Stimulated activated effector memory CD8-positive, alpha-beta T cell treated with anti-CD3 and anti-CD28 coated beads, Interleukin-12 subunit alpha, Interleukin-12 subunit beta, amount 100 ng/mL, for 72 hours (primary cell): ENCODE results near the gene PRKCI.
"Not testable (repeated sequence)": the region's sequence is repeated elsewhere in the genome, so short reads cannot be mapped to it uniquely, and the experiment has no call there.

Source experiments
- ATAC-seq: fragments of 150-1000 bp; cut with Tn5 transposase; 2 replicates; pipeline ENCODE4 v1.10.0; 2021
- DNase-seq, 2 donors: peaks; one replicate each; pipeline ENCODE4 v3.0.0; 2021 to 2022; ENCODE audit warnings: low spot score in 2 of 2
- H3K27ac Mint-ChIP-seq: one replicate; pipeline ENCODE4 v1.8.0; 2022; ENCODE audit warnings: mild to moderate bottlenecking, mixed read lengths
- H3K36me3 Mint-ChIP-seq: one replicate; pipeline ENCODE4 v1.8.0; 2022; ENCODE audit warnings: mild to moderate bottlenecking, mixed read lengths
- H3K4me1 Mint-ChIP-seq: one replicate; pipeline ENCODE4 v1.8.0; 2022; ENCODE audit warnings: mixed read lengths
- H3K4me3 Mint-ChIP-seq: one replicate; pipeline ENCODE4 v1.8.0; 2022; ENCODE audit warnings: mild to moderate bottlenecking, mixed read lengths
- H3K9me3 Mint-ChIP-seq: one replicate; pipeline ENCODE4 v1.8.0; 2022; ENCODE audit warnings: mixed read lengths

Gene PRKCI

DNA sequence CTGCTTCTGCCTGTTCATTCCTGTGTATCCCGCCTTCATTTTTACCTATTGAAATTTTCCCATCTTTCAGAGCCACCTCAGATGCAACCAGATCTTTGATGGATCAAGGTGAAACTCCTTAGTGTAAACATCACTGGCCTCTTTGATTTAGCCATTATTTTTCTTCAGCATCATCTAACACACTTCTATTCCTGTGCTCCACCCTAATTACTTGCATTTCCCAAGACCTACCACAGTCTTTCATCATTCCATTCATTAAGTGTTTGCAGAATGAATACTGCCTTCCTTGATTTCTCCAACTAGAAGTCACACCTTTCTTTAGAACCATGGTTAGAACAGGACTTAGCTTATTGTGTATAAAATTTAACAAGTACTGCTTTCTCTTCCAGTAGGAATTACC is 79.8 kb downstream of the PRKCI start:
- DNase-seq: no peak
- H3K4me1 Mint-ChIP-seq: no peaks in the 10 kb centered on the region
- no peaks in the 10 kb centered on the region for H3K9me3 Mint-ChIP-seq
- H3K36me3 Mint-ChIP-seq: no peaks in the 10 kb centered on the region
- no peak overlapping the region for H3K4me3 Mint-ChIP-seq
- ATAC-seq: no peak
- H3K27ac Mint-ChIP-seq: no peak overlapping the region

DNA sequence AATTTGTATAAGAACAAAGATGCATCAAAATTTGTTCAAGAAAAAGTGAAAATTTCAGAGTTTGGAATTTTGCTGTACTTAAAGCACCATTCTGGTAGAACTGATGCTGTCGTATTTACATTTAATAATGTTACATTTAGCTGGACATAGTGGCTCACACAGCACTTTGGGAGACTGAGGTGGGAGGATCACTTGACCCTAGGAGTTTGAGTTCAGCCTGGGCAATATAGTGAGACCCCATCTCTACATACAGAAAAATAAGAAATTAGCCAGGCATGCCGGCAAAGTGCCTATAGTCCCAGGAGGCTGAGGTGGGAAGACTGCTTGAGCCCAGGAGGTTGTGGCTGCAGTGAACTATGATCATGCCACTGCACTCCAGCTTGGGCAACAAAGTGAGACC is 83.8 kb downstream of the PRKCI start:
- Mint-ChIP-seq H3K36me3 (no peaks in the 10 kb centered on the region), H3K4me1 (no peaks in the 10 kb centered on the region), H3K9me3 (no peaks in the 10 kb centered on the region), H3K27ac (no peak overlapping the region), H3K4me3 (no peak overlapping the region)
- ATAC-seq: no peak
- DNase-seq: no peak

DNA sequence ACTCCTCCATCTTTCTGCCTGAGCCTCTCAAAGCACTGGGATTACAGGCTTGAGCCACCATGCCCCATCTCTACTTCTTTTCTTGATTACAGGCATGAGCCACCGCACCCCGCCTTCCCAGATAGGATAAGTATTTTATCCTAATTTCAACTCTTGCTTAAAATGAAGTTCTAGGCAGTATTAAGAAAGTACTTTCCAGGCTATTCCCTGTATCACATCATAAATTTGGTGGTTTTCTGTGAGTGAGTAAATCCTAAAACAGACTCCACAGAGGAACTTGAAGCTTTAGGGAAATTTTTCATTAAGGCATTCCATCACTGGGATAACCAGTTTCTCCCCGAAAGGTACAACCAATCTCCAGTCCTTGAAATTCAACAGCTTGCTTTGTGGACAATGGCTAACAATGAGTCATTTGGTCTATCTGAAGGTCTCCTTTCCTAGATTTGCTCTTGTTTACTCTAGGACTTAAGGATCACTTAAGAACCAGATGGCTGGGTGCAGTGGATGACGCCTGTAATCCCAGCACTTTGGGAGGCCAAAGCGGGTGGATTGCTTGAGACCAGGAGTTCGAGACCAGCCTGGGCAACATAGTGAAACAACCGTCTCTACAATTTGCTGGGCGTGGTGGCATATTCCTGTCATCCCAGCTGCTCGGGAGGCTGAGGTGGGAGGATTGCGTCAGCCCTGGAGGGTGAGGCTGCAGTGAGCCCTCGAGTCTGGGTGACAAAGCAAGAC is 85.6 kb downstream of the PRKCI start:
- H3K9me3 Mint-ChIP-seq: no peaks in the 10 kb centered on the region
- no peak overlapping the region for H3K4me3 Mint-ChIP-seq
- H3K36me3 Mint-ChIP-seq: no peaks in the 10 kb centered on the region
- no peak overlapping the region for H3K27ac Mint-ChIP-seq
- ATAC-seq (no peak), DNase-seq (no peak)
- H3K4me1 Mint-ChIP-seq: no peaks in the 10 kb centered on the region

DNA sequence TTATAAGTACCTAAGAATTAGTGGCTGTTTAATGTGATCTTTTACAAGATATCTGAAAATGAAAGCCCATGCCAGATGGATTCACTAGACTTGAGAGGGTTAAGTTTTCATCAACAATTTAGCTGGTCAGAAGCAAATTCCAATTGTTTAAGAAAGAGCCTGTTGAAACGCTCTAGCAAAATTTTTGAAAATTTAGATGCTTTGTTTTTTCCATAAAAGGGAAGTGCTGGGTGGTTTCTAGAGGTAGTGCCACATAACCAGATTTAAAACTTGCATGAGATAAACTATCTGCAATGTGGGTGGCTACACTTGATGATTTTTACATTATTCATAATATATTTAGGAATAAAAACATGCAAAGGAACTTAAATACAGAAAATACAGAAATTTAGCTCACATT is 86.8 kb downstream of the PRKCI start:
- ATAC-seq: no peak
- H3K4me1 Mint-ChIP-seq: no peaks in the 10 kb centered on the region

DNA sequence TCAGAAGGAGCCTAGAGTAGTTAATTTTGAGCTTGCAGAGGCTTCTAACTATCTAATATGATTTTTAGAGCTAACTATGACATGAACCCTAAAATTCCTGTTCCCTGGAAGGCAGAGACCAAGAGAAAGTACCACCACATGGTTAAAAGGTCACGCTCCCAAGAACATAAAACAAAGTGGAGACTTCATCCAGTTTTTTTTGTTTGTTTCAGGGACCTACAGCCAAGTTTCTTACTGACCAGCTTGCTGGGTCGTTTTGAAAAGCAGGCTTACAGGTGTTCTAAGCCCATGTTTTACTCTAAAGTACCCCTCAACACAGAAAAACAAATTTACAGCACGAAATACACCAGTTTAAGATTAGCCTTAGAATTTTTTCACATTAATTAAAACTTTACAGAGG is 95.7 kb downstream of the PRKCI start:
- no peaks in the 10 kb centered on the region for H3K36me3 Mint-ChIP-seq
- no peak for ATAC-seq

More for the DNA sequence above, 86.8 kb downstream of the PRKCI start:
- no peak for DNase-seq
- Mint-ChIP-seq H3K36me3 (no peaks in the 10 kb centered on the region), H3K9me3 (no peaks in the 10 kb centered on the region), H3K27ac (no peak overlapping the region), H3K4me3 (no peak overlapping the region)

DNA sequence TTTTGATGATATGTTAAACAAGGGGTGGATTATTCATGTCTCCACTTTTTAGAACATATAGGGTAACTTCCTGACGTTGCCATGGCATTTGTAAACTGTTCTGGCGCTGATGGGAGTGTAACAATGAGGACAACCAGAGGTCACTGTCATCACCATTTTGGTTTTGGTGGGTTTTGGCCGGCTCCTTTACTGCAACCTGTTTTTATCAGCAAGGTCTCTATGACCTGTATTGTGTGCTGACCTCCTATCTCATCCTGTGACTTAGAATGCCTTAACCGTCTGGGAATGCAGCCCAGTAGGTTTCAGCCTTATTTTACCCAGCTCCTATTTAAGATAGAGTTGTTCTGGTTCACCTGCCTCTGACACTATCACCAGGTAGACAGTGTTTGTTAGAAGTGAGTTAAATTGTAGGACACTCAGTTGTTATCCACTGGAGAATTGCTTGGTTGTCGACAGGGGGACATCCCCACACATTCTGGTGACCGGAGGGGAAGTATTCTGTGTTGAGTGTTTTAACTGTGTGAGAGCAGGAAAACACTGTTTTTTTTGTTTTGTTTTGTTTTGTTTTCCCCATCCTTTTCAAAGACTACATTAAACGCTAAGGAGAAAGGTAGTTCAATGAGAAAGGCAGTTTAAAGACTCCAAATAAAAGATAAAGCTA is 98.4 kb downstream of the PRKCI start:
- Mint-ChIP-seq H3K27ac (no peak overlapping the region), H3K9me3 (no peaks in the 10 kb centered on the region), H3K36me3 (no peaks in the 10 kb centered on the region), H3K4me1 (no peaks in the 10 kb centered on the region), H3K4me3 (no peak overlapping the region)
- DNase-seq (no peak), ATAC-seq (no peak)

More for the DNA sequence above, 95.7 kb downstream of the PRKCI start:
- Mint-ChIP-seq H3K9me3 (no peaks in the 10 kb centered on the region), H3K4me1 (no peaks in the 10 kb centered on the region), H3K27ac (no peak overlapping the region), H3K4me3 (no peak overlapping the region)
- no peak for DNase-seq

DNA sequence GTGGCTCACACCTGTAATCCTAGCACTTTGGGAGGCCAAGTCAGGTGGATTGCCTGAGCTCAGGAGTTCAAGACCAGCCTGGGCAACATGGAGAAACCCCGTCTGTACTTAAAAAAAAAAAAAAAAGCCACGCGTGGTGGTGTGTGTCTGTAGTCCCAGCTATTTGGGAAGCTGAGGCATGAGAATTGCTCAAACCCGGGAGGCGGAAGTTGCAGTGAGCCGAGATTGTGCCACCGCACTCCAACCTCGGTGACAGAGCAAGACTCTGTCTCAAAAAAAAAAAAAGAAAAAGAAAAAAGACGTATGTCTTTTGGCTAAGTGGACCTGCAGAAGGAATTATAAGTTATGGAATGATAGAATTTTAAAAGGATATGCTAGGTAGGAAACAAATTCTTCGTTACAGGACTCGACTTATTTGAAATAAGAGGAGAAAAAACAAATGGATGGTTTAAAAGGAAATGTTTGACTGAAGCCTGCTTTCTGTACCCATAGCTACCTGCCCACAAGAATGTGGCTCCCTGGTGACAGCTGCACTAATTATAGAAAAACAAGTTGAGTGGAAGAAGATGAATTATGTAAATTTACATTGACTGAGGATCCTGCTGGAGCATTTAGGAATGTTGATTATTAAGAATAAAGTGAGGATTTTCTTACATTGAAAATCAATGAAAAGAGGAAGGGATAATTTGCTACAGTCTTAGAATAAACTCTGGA is 99.3 kb downstream of the PRKCI start:
- DNase-seq (no peak), ATAC-seq (no peak)
- no peaks in the 10 kb centered on the region for H3K9me3 Mint-ChIP-seq

DNA sequence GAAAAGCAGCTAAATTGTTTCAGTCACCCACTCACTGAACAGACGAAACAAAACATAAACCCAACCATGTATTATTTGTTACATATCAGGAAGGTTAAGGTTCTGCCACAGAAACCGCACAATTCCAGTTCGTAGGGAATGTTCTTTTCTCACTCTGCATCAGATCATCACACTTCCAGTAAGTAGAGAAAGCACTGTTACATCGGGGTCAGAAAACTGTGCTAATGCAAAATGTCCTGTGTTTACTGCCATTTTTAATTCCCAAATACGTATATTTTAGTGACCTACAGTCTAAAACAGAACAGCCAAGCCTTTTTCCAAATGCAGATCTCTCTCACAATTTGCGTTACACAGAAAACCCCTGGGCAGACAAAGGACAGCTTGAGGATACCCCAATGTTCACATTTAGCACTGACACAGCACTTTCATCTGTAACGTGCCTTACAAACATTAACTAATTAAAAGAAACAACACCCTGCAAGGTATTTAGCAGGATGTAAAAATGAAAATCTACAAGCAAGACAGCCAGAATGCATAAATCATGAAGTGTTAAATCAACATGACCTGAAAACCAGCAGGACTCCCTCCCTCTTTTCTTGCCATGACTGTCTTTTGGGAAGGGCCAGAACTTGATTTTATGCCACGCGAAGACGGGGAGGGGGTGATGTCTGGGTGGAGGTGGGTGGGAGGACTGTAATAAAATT is 100.5 kb downstream of the PRKCI start:
- Mint-ChIP-seq H3K27ac (no peak overlapping the region), H3K4me1 (peaks cover 7% of the 10 kb centered on the region), H3K9me3 (no peaks in the 10 kb centered on the region), H3K4me3 (no peak overlapping the region), H3K36me3 (no peaks in the 10 kb centered on the region)
- ATAC-seq (no peak), DNase-seq (no peak)

More for the DNA sequence above, 99.3 kb downstream of the PRKCI start:
- Mint-ChIP-seq H3K4me3 (no peak overlapping the region), H3K27ac (no peak overlapping the region), H3K4me1 (peaks cover 2% of the 10 kb centered on the region), H3K36me3 (no peaks in the 10 kb centered on the region)

DNA sequence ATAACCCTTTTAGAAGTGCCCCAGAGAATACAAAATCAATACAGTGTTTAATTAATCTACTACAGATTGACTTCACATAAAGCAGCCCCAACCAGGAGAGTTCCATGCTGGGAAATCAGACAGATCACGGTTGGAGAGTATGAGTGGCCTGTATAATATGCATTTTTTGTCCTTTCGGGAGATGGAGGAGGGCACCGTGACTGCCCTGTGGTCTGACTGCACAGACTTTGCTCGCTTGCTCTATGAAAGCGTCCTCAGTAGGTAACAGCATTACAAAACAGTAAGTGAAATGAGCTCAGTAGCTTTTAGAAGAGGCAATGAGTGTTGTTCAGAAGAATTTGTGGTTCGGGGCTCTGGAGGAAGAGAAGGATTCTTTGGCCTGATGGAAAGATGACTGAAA is 101.1 kb downstream of the PRKCI start:
- no peak for DNase-seq
- no peak overlapping the region for H3K27ac Mint-ChIP-seq
- no peak overlapping the region for H3K4me3 Mint-ChIP-seq
- H3K36me3 Mint-ChIP-seq: no peaks in the 10 kb centered on the region
- H3K4me1 Mint-ChIP-seq: peaks cover 7% of the 10 kb centered on the region
- ATAC-seq: no peak
- H3K9me3 Mint-ChIP-seq: no peaks in the 10 kb centered on the region

DNA sequence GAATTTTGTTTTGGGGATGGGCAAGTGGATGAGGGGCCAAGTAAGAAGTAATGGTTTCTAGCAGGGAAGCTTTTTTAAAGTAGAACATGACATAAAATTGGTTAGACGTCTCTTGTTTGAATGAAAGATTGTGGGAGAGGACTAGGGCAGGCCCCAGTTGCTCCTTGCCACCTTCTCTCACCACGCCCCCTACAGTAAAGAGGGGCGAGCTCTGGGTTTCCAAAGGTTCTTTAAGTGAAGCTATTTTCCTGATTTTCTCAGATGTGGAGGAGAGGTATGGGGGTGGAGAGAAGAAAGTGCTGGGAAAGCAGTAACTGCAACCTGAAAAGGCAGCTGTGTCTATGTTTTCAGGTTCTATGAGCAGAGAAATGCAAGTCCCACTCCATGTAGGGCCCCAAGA is 102.7 kb downstream of the PRKCI start:
- no peak for ATAC-seq
- Mint-ChIP-seq H3K9me3 (no peaks in the 10 kb centered on the region), H3K4me1 (peaks cover 7% of the 10 kb centered on the region), H3K27ac (no peak overlapping the region), H3K36me3 (no peaks in the 10 kb centered on the region), H3K4me3 (no peak overlapping the region)
- no peak for DNase-seq

DNA sequence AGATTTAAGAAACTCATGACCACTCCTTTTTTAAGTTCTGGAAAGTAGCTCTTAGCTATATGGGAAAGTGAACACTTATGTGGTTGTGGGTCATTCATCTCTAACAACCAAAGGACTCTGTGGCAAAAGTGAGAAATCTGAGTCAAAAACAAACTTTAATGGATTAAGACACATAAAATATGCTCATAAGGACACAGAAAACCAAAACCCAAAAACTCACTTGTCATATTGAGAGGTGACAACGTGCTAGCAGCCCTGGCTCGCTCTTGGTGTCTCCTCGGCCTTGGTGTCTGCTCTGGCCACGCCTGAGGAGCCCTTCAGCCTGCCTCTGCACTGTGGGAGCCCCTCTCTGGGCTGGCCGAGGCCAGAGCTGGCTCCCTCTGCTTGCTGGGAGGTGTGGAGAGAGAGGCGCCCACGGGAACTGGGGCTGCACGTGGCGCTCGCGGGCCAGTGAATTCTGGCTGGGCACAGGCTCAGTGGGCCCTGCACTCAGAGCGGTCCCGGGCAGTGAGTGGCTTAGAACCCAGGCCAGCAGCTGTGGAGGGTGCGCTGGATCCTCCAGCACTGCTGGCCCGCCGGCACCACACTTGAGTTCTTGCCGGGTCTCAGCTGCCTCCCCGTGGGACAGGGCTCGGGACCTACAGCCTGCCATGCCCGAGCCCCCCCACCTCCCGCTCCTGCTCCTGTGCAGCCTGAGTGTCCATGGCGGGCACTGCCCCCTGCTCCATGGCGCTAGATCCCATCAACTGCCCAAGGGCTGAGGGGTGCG is 105.0 kb downstream of the PRKCI start:
- ATAC-seq: peak; percentile 85
- H3K27ac Mint-ChIP-seq: no peak overlapping the region
- peak in 1 of 2 donors; percentile 54 for DNase-seq
- H3K4me1 Mint-ChIP-seq: peaks cover 7% of the 10 kb centered on the region
- H3K4me3 Mint-ChIP-seq: no peak overlapping the region
- H3K9me3 Mint-ChIP-seq: no peaks in the 10 kb centered on the region
- no peaks in the 10 kb centered on the region for H3K36me3 Mint-ChIP-seq

DNA sequence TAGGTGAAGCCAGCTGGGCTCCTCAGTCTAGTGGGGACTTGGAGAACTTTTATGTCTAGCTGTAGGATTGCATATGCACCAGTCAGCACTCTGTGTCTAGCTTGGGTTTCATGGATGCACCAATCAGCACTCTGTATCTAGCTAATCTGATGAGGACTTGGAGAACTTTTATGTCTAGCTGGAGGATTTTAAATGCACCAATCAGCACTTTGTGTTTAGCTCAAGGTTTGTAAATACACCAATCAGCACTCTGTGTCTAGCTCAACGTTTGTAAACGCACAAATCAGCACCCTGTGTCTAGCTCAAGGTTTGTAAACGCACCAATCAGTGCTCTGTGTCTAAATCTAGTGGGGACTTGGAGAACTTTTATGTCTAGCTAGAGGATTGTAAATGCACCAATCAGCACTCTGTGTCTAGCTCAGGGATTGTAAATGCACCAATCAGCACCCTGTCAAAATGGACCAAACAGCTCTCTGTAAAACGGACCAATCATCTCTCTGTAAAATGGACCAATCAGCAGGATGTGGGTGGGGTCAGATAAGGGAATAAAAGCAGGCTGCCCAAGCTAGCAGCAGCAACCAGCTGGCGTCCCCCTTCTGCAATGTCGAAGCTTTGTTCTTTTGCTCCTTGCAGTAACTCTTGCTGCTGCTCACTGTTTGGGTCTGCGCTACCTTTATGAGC is 105.8 kb downstream of the PRKCI start:
- ATAC-seq, H3K4me1 Mint-ChIP-seq, DNase-seq, H3K27ac Mint-ChIP-seq, H3K36me3 Mint-ChIP-seq, H3K4me3 Mint-ChIP-seq, H3K9me3 Mint-ChIP-seq: not testable (repeated sequence)

DNA sequence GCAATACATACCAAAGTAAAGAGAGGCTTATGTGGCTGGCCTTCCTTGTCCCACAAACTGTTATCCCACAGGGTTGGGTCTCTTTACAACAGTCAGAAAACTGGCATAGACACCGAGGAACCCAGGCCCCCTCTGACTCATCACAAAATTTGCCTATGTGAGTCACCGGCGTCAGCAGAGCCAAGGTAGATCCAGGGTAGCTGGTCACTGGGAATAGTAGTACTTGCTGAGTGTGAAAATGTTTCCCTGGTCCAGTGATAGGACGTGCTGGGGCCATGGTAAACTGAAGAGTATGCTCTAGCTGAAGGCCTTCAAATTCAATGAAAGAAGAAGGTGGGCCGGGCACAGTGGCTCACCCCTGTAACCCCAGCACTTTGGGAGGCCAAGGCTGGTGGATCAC is 108.1 kb downstream of the PRKCI start:
- ATAC-seq (peak; percentile 50), DNase-seq (no peak)
- no peak overlapping the region for H3K27ac Mint-ChIP-seq
- no peaks in the 10 kb centered on the region for H3K9me3 Mint-ChIP-seq
- H3K4me3 Mint-ChIP-seq: no peak overlapping the region
- H3K36me3 Mint-ChIP-seq: no peaks in the 10 kb centered on the region
- peaks cover 7% of the 10 kb centered on the region for H3K4me1 Mint-ChIP-seq

DNA sequence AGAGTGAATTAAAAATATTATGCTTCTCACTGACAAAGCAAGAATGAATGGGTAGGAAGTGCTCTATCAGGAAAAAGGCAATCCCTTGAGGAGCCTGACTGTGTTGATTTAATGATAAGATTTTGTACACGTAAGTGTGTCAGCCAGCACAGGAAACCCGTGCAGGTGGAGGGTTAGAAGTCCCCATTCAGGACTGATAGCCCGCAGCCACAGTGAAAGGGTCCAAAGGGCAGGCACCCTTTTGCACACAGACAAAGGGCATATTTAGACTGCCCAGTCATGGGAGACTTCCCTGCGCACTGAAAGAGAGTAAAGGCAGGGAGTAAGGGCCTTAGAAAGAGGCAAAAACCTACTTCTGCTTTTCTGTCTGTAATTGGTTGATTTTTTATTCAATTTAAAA is 108.9 kb downstream of the PRKCI start:
- Mint-ChIP-seq H3K9me3 (no peaks in the 10 kb centered on the region), H3K4me1 (peaks cover 7% of the 10 kb centered on the region), H3K4me3 (no peak overlapping the region), H3K27ac (no peak overlapping the region), H3K36me3 (no peaks in the 10 kb centered on the region)
- DNase-seq (no peak), ATAC-seq (no peak)
